HCT116 (cell line): ENCODE measurements around the gene BCR. TPM values are rescaled to one million over a fixed set of nuclear protein-coding genes. Genes with fewer than 3 reads are reported as not detected.

ENCODE experiments used
- ATAC-seq: fragments of 200-7000 bp; cut with Tn5 transposase; 2 replicates; pipeline ENCODE4 v1.9.1; 2020; ENCODE audit warnings: mild to moderate bottlenecking, moderate library complexity
- BruUV-seq: library from RNA; stranded (reverse); fragments of 400-500 nt; replicated peaks from 2 replicates; lab custom pipeline; 2021; lab: Mats Ljungman, UMichigan
- CTCF ChIA-PET: fragments of 300-600 bp; sonication (Branson Sonifier 250); formaldehyde crosslinking; loops from one replicate; lab custom pipeline; 2021; ENCODE audit warnings: antibody characterized with exemption; lab: Charles Lee
- POLR2A ChIA-PET: fragments of 300-600, 350-600 bp; sonication (Branson Sonifier 250); formaldehyde crosslinking; loops from one replicate; lab custom pipeline; 2021; ENCODE audit warnings: antibody characterized with exemption; lab: Charles Lee
- RAD21 ChIA-PET, 2 experiments: fragments of 300-600 bp; sonication (Branson Sonifier 250); formaldehyde crosslinking; loops; one replicate each; lab custom pipeline; 2023; ENCODE audit warnings: low total read pairs in 2 of 2; ENCODE audit not compliant: uncharacterized antibody in 2 of 2, unreplicated experiment in 2 of 2, low non-redundant PET in 1 of 2; lab: Charles Lee
- DNase-seq: peaks from one replicate; pipeline ENCODE4 v3.0.0-alpha.2; 2010; ENCODE audit warnings: low read depth, low spot score
- H2AFZ ChIP-seq: fragments of 200-600 bp; shearing (Covaris generic), sonication (generic); 2 replicates; pipeline ENCODE4 v1.6.1; 2017; ENCODE audit warnings: low read depth, mixed run types, mixed read lengths, antibody characterized with exemption, low read length; ENCODE audit not compliant: poor library complexity, severe bottlenecking
- H3K27ac ChIP-seq: 2 replicates; pipeline ENCODE4 v1.5.1; 2012; ENCODE audit warnings: low read depth, low read length
- H3K27me3 ChIP-seq: fragments of 200-600 bp; sonication (generic); 2 replicates; pipeline ENCODE4 v1.6.1; 2016; ENCODE audit warnings: mixed run types, low read length, mixed read lengths; ENCODE audit not compliant: insufficient read depth
- H3K36me3 ChIP-seq, 2 experiments: fragments of 200-500 bp in 1 of 2; fragments of 200-600 bp in 1 of 2; sonication (Bioruptor generic) in 1 of 2; sonication (generic) in 1 of 2; 2 replicates each; pipeline versions ENCODE4 v1.5.1 to v1.6.1; 2014 to 2016; ENCODE audit warnings: low read length in 2 of 2, inconsistent platforms in 1 of 2, mixed read lengths in 1 of 2, mixed run types in 1 of 2; ENCODE audit not compliant: insufficient read depth in 2 of 2, control insufficient read depth in 1 of 2
- H3K4me1 ChIP-seq, 2 experiments: fragments of 200-600 bp in 1 of 2; sonication (generic) in 1 of 2; 2 replicates each; pipeline versions ENCODE4 v1.5.1 to v1.6.1; 2012 to 2017; ENCODE audit warnings: low read length in 2 of 2, inconsistent platforms in 1 of 2, mild to moderate bottlenecking in 1 of 2, mixed read lengths in 1 of 2, mixed run types in 1 of 2, moderate library complexity in 1 of 2; ENCODE audit not compliant: insufficient read depth in 2 of 2, control insufficient read depth in 1 of 2
- H3K4me2 ChIP-seq: fragments of 200-600 bp; sonication (generic); 2 replicates; pipeline ENCODE4 v1.6.1; 2017; ENCODE audit warnings: mixed run types, low read length, mixed read lengths
- H3K4me3 ChIP-seq, 2 experiments: fragments of 200-600 bp in 1 of 2; sonication (generic) in 1 of 2; replicated peaks in 1 of 2; 2 replicates each; pipeline ENCODE4 v1.5.1; 2011 to 2016; ENCODE audit warnings: low read length in 2 of 2, control low read depth in 1 of 2, low read depth in 1 of 2, mild to moderate bottlenecking in 1 of 2, mixed read lengths in 1 of 2, mixed run types in 1 of 2
- H3K79me2 ChIP-seq: fragments of 200-600 bp; sonication (generic); 2 replicates; pipeline ENCODE4 v1.6.1; 2017; ENCODE audit warnings: mild to moderate bottlenecking, mixed run types, low read length, moderate library complexity, mixed read lengths; ENCODE audit not compliant: insufficient read depth
- H3K9ac ChIP-seq: fragments of 200-600 bp; sonication (generic); 2 replicates; pipeline ENCODE4 v1.6.1; 2016; ENCODE audit warnings: low read length, mixed read lengths
- H3K9me2 ChIP-seq: fragments of 200-600 bp; sonication (generic), shearing (Covaris generic); 2 replicates; pipeline ENCODE4 v1.6.1; 2017; ENCODE audit warnings: mixed run types, mild to moderate bottlenecking, moderate library complexity; ENCODE audit not compliant: insufficient read depth
- H3K9me3 ChIP-seq, 2 experiments: fragments of 200-500 bp in 1 of 2; fragments of 200-600 bp in 1 of 2; sonication (Bioruptor generic) in 1 of 2; sonication (generic) in 1 of 2; 2 replicates each; pipeline ENCODE4 v1.6.1; 2014 to 2017; ENCODE audit warnings: low read length in 2 of 2, mixed read lengths in 2 of 2, inconsistent platforms in 1 of 2, low read depth in 1 of 2, mild to moderate bottlenecking in 1 of 2, mixed run types in 1 of 2, moderate library complexity in 1 of 2; ENCODE audit not compliant: control insufficient read depth in 1 of 2, insufficient read depth in 1 of 2
- H4K20me1 ChIP-seq: fragments of 200-600 bp; sonication (generic), shearing (Covaris generic); 2 replicates; pipeline ENCODE4 v1.6.1; 2017; ENCODE audit warnings: mixed run types, mild to moderate bottlenecking, moderate library complexity; ENCODE audit not compliant: insufficient read depth
- CBX3 ChIP-seq: IDR thresholded peaks from 2 replicates; pipeline ENCODE4 v1.6.1; 2012; ENCODE audit warnings: low read depth
- CEBPB ChIP-seq: IDR thresholded peaks from 2 replicates; pipeline ENCODE4 v1.6.1; 2012; ENCODE audit warnings: low read depth
- ELF1 ChIP-seq: IDR thresholded peaks from 2 replicates; pipeline ENCODE4 v1.6.1; 2012; ENCODE audit warnings: low read depth, borderline replicate concordance
- EZH2 ChIP-seq: fragments of 200-600 bp; sonication (generic); IDR thresholded peaks from 2 replicates; pipeline ENCODE4 v1.6.1; 2017; ENCODE audit warnings: antibody characterized with exemption, mixed run types
- EZH2phosphoT487 ChIP-seq: fragments of 200-600 bp; IDR thresholded peaks from 2 replicates; pipeline ENCODE4 v1.6.1; 2018; ENCODE audit warnings: antibody characterized with exemption, borderline replicate concordance
- FOSL1 ChIP-seq: IDR thresholded peaks from 2 replicates; pipeline ENCODE4 v1.6.1; 2012; ENCODE audit warnings: low read depth
- JUND ChIP-seq: IDR thresholded peaks from 2 replicates; pipeline ENCODE4 v1.6.1; 2012
- POLR2A ChIP-seq: IDR thresholded peaks from 2 replicates; pipeline ENCODE4 v1.7.0; 2011; ENCODE audit warnings: borderline replicate concordance; ENCODE audit not compliant: insufficient read depth, insufficient read length; ENCODE audit errors: extremely low read depth
- POLR2AphosphoS5 ChIP-seq: IDR thresholded peaks from 2 replicates; pipeline ENCODE4 v1.6.1; 2011; ENCODE audit warnings: mild to moderate bottlenecking, low read depth, low read length, moderate library complexity
- RAD21 ChIP-seq: IDR thresholded peaks from 2 replicates; pipeline ENCODE4 v1.6.1; 2012; ENCODE audit warnings: low read depth, mild to moderate bottlenecking
- SP1 ChIP-seq: IDR thresholded peaks from 2 replicates; pipeline ENCODE4 v1.6.1; 2012; ENCODE audit warnings: low read depth
- SRF ChIP-seq: IDR thresholded peaks from 2 replicates; pipeline ENCODE4 v1.6.1; 2012; ENCODE audit warnings: low read depth
- intact Hi-C: fragments of 100-400 bp; cut with micrococcal nuclease; formaldehyde crosslinking; loops from 2 replicates; pipeline ENCODE4 v1.10.0; 2022
- total RNA-seq: library from RNA; stranded (reverse); gene quantifications from one replicate; pipeline ENCODE4 v1.2.1, GENCODE V29; 2021; ENCODE audit not compliant: unreplicated experiment
- TF ChIP-seq, protein P1 (sequence below): IDR thresholded peaks from 2 replicates; pipeline ENCODE4 v1.6.1; 2012
- TF ChIP-seq, protein P2 (sequence below), 3 experiments: fragments of 200-600 bp in 1 of 3; sonication (generic) in 1 of 3; IDR thresholded peaks in 2 of 3; conservative IDR thresholded peaks in 1 of 3; 2 replicates each; pipeline ENCODE4 v1.5.1; 2012 to 2017; ENCODE audit warnings: low read depth in 2 of 3, low read length in 2 of 3, antibody characterized with exemption in 1 of 3, borderline replicate concordance in 1 of 3, control low read depth in 1 of 3, mild to moderate bottlenecking in 1 of 3, mixed read lengths in 1 of 3, mixed run types in 1 of 3, moderate library complexity in 1 of 3; ENCODE audit not compliant: insufficient read depth in 1 of 3

BCR gene
- total RNA-seq, 1 experiment from 2014 or later = 39.7 TPM

DNA sequence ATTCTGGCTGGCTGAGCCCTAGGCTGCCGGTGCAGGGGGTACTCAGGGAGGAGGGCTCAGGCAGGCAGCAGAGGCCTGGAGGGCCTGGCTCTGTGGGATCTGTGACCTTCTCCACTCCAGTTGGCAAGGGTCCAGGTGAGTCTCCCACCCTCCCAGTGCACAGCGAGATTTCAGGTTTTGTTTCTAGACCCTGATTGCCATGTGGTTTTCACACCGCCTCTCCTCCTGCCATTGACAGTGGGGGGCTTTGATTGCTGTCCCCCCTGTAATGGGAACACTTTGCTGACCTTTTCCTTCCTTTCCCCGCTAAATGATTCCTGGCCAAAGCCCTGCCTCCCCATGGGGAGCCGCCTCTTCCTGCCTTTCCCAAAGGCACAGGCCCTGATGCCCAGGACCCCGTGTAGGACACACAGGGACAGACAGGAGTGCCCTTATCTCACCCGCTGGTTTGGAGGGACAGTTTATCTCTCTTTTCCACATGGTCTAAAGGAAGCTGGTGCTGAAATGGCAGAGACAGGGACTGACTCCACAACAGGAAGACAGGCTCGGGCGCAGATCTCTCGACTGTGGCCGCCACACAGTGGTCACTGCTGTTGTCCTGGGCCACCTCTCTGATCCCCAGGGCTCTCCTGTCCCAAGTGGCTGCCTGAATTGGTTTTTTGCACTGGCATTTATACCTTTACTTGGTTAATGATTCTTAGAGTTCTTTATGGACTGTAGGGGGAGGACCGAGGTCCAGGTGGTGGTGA, 43.4 kb downstream of the BCR start:
- no peaks in the 10 kb centered on the region for H3K27me3 ChIP-seq
- no peaks in the 10 kb centered on the region for H3K36me3 ChIP-seq
- no peak overlapping the region for H3K4me2 ChIP-seq
- H3K9me2 ChIP-seq = no peaks in the 10 kb centered on the region
- H3K27ac ChIP-seq = no peak overlapping the region
- H2AFZ ChIP-seq = no peak overlapping the region
- peaks cover 23 to 27% of the 10 kb centered on the region in 2 experiments for H3K4me1 ChIP-seq
- DNase-seq = no peak
- no peak overlapping the region for H3K9ac ChIP-seq
- TF ChIP-seq JUND (no peak), RAD21 (no peak), POLR2A (no peak), EZH2phosphoT487 (no peak), SRF (no peak), EZH2 (no peak), FOSL1 (no peak), CEBPB (no peak), POLR2AphosphoS5 (no peak), SP1 (no peak), CBX3 (no peak), ELF1 (no peak)
- TF ChIP-seq, protein P1, sequence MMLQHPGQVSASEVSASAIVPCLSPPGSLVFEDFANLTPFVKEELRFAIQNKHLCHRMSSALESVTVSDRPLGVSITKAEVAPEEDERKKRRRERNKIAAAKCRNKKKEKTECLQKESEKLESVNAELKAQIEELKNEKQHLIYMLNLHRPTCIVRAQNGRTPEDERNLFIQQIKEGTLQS = no peak
- TF ChIP-seq, protein P2, sequence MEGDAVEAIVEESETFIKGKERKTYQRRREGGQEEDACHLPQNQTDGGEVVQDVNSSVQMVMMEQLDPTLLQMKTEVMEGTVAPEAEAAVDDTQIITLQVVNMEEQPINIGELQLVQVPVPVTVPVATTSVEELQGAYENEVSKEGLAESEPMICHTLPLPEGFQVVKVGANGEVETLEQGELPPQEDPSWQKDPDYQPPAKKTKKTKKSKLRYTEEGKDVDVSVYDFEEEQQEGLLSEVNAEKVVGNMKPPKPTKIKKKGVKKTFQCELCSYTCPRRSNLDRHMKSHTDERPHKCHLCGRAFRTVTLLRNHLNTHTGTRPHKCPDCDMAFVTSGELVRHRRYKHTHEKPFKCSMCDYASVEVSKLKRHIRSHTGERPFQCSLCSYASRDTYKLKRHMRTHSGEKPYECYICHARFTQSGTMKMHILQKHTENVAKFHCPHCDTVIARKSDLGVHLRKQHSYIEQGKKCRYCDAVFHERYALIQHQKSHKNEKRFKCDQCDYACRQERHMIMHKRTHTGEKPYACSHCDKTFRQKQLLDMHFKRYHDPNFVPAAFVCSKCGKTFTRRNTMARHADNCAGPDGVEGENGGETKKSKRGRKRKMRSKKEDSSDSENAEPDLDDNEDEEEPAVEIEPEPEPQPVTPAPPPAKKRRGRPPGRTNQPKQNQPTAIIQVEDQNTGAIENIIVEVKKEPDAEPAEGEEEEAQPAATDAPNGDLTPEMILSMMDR (IDR thresholded peaks at IDR 0.05 in 2 of 3, conservative IDR thresholded peaks at IDR 0.05 in 1 of 3; ENCODE audit: borderline replicate concordance in 1 of 3, insufficient read depth in 1 of 3, low read depth in 2 of 3, low read length in 2 of 3) = no peak
- TF ChIP-seq, all 23 proteins: peak for 0
- Histone ChIP-seq H3K9me3 (peaks cover 0 to 2% of the 10 kb centered on the region in 2 experiments; a peak in 1 of 4 replicates), H3K79me2 (peaks cover 94% of the 10 kb centered on the region), H3K4me3 (no peak overlapping the region), H4K20me1 (peaks cover 5% of the 10 kb centered on the region)
- no peak for ATAC-seq
- ChIA-PET RAD21 (no interaction called here), POLR2A (no interaction called here), CTCF (no interaction called here)
- no TSS peak for BruUV-seq
- intact Hi-C loops = no loop called here
